GM23338 (cell line): ENCODE data around the gene USH2A. TPM values are rescaled to one million over a fixed set of nuclear protein-coding genes. Genes with fewer than 3 reads are reported as not detected.

Source experiments
- ATAC-seq: fragments of 200-7000 bp; cut with Tn5 transposase; 3 replicates; pipeline ENCODE4 v1.9.1; 2020
- DNase-seq: peaks from one replicate; pipeline ENCODE4 v3.0.0-alpha.2; 2015; ENCODE audit warnings: low spot score
- H2AFZ ChIP-seq: fragments of 200-600 bp; sonication (generic); 2 replicates; pipeline ENCODE4 v1.8.0; 2016; ENCODE audit warnings: antibody characterized with exemption, mild to moderate bottlenecking, moderate library complexity
- H3F3A ChIP-seq: fragments of 200-600 bp; sonication (generic); replicated peaks from 2 replicates; pipeline ENCODE4 v1.8.0; 2017; ENCODE audit warnings: antibody characterized with exemption, mixed run types, low read depth
- H3K27ac ChIP-seq: fragments of 200-600 bp; sonication (generic); 2 replicates; pipeline ENCODE4 v1.6.1; 2016; ENCODE audit warnings: low read depth
- H3K27me3 ChIP-seq: fragments of 200-600 bp; sonication (generic); 2 replicates; pipeline ENCODE4 v1.8.0; 2016; ENCODE audit warnings: mild to moderate bottlenecking, mixed run types, moderate library complexity; ENCODE audit not compliant: insufficient read depth
- H3K36me3 ChIP-seq: fragments of 200-600 bp; sonication (generic); 2 replicates; pipeline ENCODE4 v1.8.0; 2016; ENCODE audit warnings: mild to moderate bottlenecking; ENCODE audit not compliant: insufficient read depth
- H3K4me1 ChIP-seq: fragments of 200-600 bp; sonication (generic); 2 replicates; pipeline ENCODE4 v1.8.0; 2016; ENCODE audit warnings: mild to moderate bottlenecking, moderate library complexity; ENCODE audit not compliant: insufficient read depth
- H3K4me2 ChIP-seq: fragments of 200-600 bp; sonication (generic); 2 replicates; pipeline ENCODE4 v1.7.1; 2017; ENCODE audit warnings: mixed run types
- H3K4me3 ChIP-seq: fragments of 200-600 bp; sonication (generic); 2 replicates; pipeline ENCODE4 v1.6.1; 2016; ENCODE audit warnings: mixed run types
- H3K79me2 ChIP-seq: fragments of 200-600 bp; sonication (generic); replicated peaks from 2 replicates; pipeline ENCODE4 v1.8.0; 2017; ENCODE audit warnings: mild to moderate bottlenecking; ENCODE audit not compliant: insufficient read depth
- H3K9me2 ChIP-seq: fragments of 200-600 bp; sonication (generic); 2 replicates; pipeline ENCODE4 v1.8.0; 2017; ENCODE audit not compliant: insufficient read depth
- H4K20me1 ChIP-seq: fragments of 200-600 bp; sonication (generic); replicated peaks from 2 replicates; pipeline ENCODE4 v1.8.0; 2017; ENCODE audit warnings: mild to moderate bottlenecking; ENCODE audit not compliant: insufficient read depth
- H3K27ac Mint-ChIP-seq: 2 replicates; pipeline ENCODE4 v1.8.0; 2020; ENCODE audit warnings: inconsistent platforms, mild to moderate bottlenecking, moderate library complexity, mixed read lengths
- H3K27me3 Mint-ChIP-seq: 3 replicates; pipeline ENCODE4 v1.8.0; 2022; ENCODE audit warnings: low read depth, mild to moderate bottlenecking, moderate library complexity, mixed read lengths, inconsistent platforms; ENCODE audit not compliant: insufficient read depth, poor library complexity
- H3K36me3 Mint-ChIP-seq: 3 replicates; pipeline ENCODE4 v1.8.0; 2021; ENCODE audit warnings: low read depth, mild to moderate bottlenecking, inconsistent platforms, moderate library complexity, mixed read lengths
- H3K4me1 Mint-ChIP-seq: 3 replicates; pipeline ENCODE4 v1.8.0; 2020; ENCODE audit warnings: mild to moderate bottlenecking, inconsistent platforms, mixed read lengths
- H3K4me3 Mint-ChIP-seq: 3 replicates; pipeline ENCODE4 v1.8.0; 2021; ENCODE audit warnings: moderate library complexity, mild to moderate bottlenecking, inconsistent platforms, mixed read lengths
- H3K9me3 Mint-ChIP-seq: 3 replicates; pipeline ENCODE4 v1.8.0; 2020; ENCODE audit warnings: moderate library complexity, mild to moderate bottlenecking, inconsistent platforms, mixed read lengths
- ETS1 ChIP-seq: IDR thresholded peaks from 2 replicates; pipeline ENCODE4 v1.6.1; 2016; ENCODE audit warnings: antibody characterized with exemption
- JUNB ChIP-seq: IDR thresholded peaks from one replicate; pipeline ENCODE4 v1.6.1; 2016; ENCODE audit warnings: antibody characterized with exemption; ENCODE audit not compliant: unreplicated experiment
- NANOG ChIP-seq: IDR thresholded peaks from 2 replicates; pipeline ENCODE4 v1.6.1; 2016; ENCODE audit warnings: antibody characterized with exemption, borderline replicate concordance
- POLR2AphosphoS5 ChIP-seq: IDR thresholded peaks from 2 replicates; pipeline ENCODE4 v1.6.1; 2016; ENCODE audit warnings: antibody characterized with exemption, low read depth
- ZNF114 ChIP-seq: fragments of 250-450 bp; sonication (Bioruptor Pico); IDR thresholded peaks from 2 replicates; pipeline ENCODE4 v1.5.0; 2020; ENCODE audit warnings: mild to moderate bottlenecking, moderate library complexity
- ZNF331 ChIP-seq: fragments of 250-450 bp; sonication (Bioruptor Pico); IDR thresholded peaks from 2 replicates; pipeline ENCODE4 v1.5.0; 2020; ENCODE audit warnings: low read depth, mild to moderate bottlenecking, moderate library complexity
- ZNF462 ChIP-seq: fragments of 250-450 bp; sonication (Bioruptor Pico); IDR thresholded peaks from 2 replicates; pipeline ENCODE4 v1.5.0; 2020; ENCODE audit warnings: mild to moderate bottlenecking, moderate library complexity
- polyA plus RNA-seq: library from polyadenylated mRNA; unstranded; fragments of >200 nt; fragmentation: Nextera tagmentation; extraction: Ambion mirVana; gene quantifications from 2 replicates; pipeline ENCODE4 v1.2.1, GENCODE V29; 2016
- total RNA-seq: library from RNA; depleted of rRNA; stranded (reverse); fragments of >200 nt; shearing (Covaris generic); gene quantifications from 2 replicates; pipeline ENCODE4 v1.2.3, GENCODE V29; 2014

USH2A gene
- total and polyA plus RNA-seq, 2 experiments from 2014 or later = 0.03 TPM

GRCh38 chr1:216366979-216367378, 56.3 kb downstream of the USH2A start (continued):
- no peak for TF ChIP-seq ZNF462 (CRISPR knock-in tag)
- TF ChIP-seq ZNF331 (CRISPR knock-in tag) = no peak
- TF ChIP-seq JUNB = no peak
- no peak for TF ChIP-seq POLR2AphosphoS5
- no peak for TF ChIP-seq ZNF114
- TF ChIP-seq ETS1 = no peak
- TF ChIP-seq NANOG = no peak

- Histone ChIP-seq H3K4me2 (no peak overlapping the region), H3K27me3 (no peaks in the 10 kb centered on the region), H3K9me2 (no peaks in the 10 kb centered on the region), H4K20me1 (no peaks in the 10 kb centered on the region), H3K4me1 (no peaks in the 10 kb centered on the region), H3K79me2 (no peaks in the 10 kb centered on the region), H3K36me3 (no peaks in the 10 kb centered on the region), H3K4me3 (no peak overlapping the region), H3K27ac (no peak overlapping the region), H2AFZ (no peak overlapping the region), H3F3A (no peaks in the 10 kb centered on the region)
- Mint-ChIP-seq H3K27me3 (no peaks in the 10 kb centered on the region), H3K4me3 (no peak overlapping the region), H3K27ac (no peak overlapping the region), H3K9me3 (no peaks in the 10 kb centered on the region), H3K36me3 (no peaks in the 10 kb centered on the region), H3K4me1 (no peaks in the 10 kb centered on the region)
- no peak for TF ChIP-seq POLR2AphosphoS5
- no peak for TF ChIP-seq NANOG
- no peak for ATAC-seq
- DNase-seq = no peak
These were observed 66.3 kb downstream of the USH2A start for GRCh38 chr1:216356945-216357344.
